SHP77 treated with DMSO at 0.1 percent for 48 hours (cell line): ENCODE results near the gene FGGY.
"Not testable (repeated sequence)": the region's sequence is repeated elsewhere in the genome, so short reads cannot be mapped to it uniquely, and the experiment has no call there.

Experiments used
- DNase-seq: peaks from one replicate; lab custom pipeline; 2025; lab: John Stamatoyannopoulos, UW

Gene FGGY

GRCh38 chr1:59443310-59443709, 146.4 kb downstream of the FGGY start:
- DNase-seq: no peak

GRCh38 chr1:59444520-59444919, 147.6 kb downstream of the FGGY start:
- no peak for DNase-seq

GRCh38 chr1:59445040-59445439, 148.1 kb downstream of the FGGY start:
- no peak for DNase-seq

- no peak for DNase-seq
These were observed 149.5 kb downstream of the FGGY start for GRCh38 chr1:59446257-59446901.

- no peak for DNase-seq
These were observed 155.1 kb downstream of the FGGY start for GRCh38 chr1:59452026-59452425.

- DNase-seq: no peak
These were observed 155.7 kb downstream of the FGGY start for GRCh38 chr1:59452559-59452958.

- no peak for DNase-seq
These were observed 156.5 kb downstream of the FGGY start for GRCh38 chr1:59453297-59453968.

- no peak for DNase-seq
These were observed 158.3 kb downstream of the FGGY start for GRCh38 chr1:59455206-59455605.

- DNase-seq: no peak
These were observed 160.9 kb downstream of the FGGY start for GRCh38 chr1:59457786-59458185.

- DNase-seq: no peak
These were observed 162.0 kb downstream of the FGGY start for GRCh38 chr1:59458884-59459283.

- not testable (repeated sequence) for DNase-seq
These were observed 166.0 kb downstream of the FGGY start for GRCh38 chr1:59462942-59463341.

- not testable (repeated sequence) for DNase-seq
These were observed 168.6 kb downstream of the FGGY start for GRCh38 chr1:59465478-59465877.

GRCh38 chr1:59468828-59469428, 172.0 kb downstream of the FGGY start:
- DNase-seq: no peak

- not testable (repeated sequence) for DNase-seq
These were observed 175.2 kb downstream of the FGGY start for GRCh38 chr1:59471991-59472570.

- DNase-seq: no peak
These were observed 176.9 kb downstream of the FGGY start for GRCh38 chr1:59473831-59474230.

GRCh38 chr1:59474496-59474895, 177.6 kb downstream of the FGGY start:
- no peak for DNase-seq

GRCh38 chr1:59475737-59476136, 178.8 kb downstream of the FGGY start:
- DNase-seq: no peak

GRCh38 chr1:59477286-59477685, 180.4 kb downstream of the FGGY start:
- DNase-seq: no peak

GRCh38 chr1:59477867-59478266, 181.0 kb downstream of the FGGY start:
- DNase-seq: no peak

GRCh38 chr1:59478822-59479221, 181.9 kb downstream of the FGGY start:
- DNase-seq: no peak

GRCh38 chr1:59480188-59480888, 183.4 kb downstream of the FGGY start:
- DNase-seq: no peak

- DNase-seq: no peak
These were observed 185.1 kb downstream of the FGGY start for GRCh38 chr1:59481881-59482505.
